ENCODE data around the gene DPP7.

DPP7 gene

GRCh38 chr9:137110911-137111787 is 3.4 kb downstream of the DPP7 start:
- DNase-seq: no peak

GRCh38 chr9:137110147-137110910 is 4.2 kb downstream of the DPP7 start:
- DNase-seq: no peak

- DNase-seq: no peak
Measured at GRCh38 chr9:137109250-137110146, 5.0 kb downstream of the DPP7 start.

GRCh38 chr9:137108608-137109249 is 5.8 kb downstream of the DPP7 start:
- DNase-seq: no peak

GRCh38 chr9:137107982-137108381 is 6.6 kb downstream of the DPP7 start:
- DNase-seq: no peak

- DNase-seq: no peak
Measured at GRCh38 chr9:137107312-137107921, 7.1 kb downstream of the DPP7 start.

GRCh38 chr9:137106662-137107250 is 7.8 kb downstream of the DPP7 start:
- no peak for DNase-seq

GRCh38 chr9:137105814-137106661 is 8.5 kb downstream of the DPP7 start:
- no peak for DNase-seq

- no peak for DNase-seq
Measured at GRCh38 chr9:137103206-137103999, 11.1 kb downstream of the DPP7 start.

- DNase-seq: no peak
Measured at GRCh38 chr9:137099231-137099630, 15.3 kb downstream of the DPP7 start.

GRCh38 chr9:137097761-137098462 is 16.6 kb downstream of the DPP7 start:
- DNase-seq: no peak

- no peak for DNase-seq
Measured at GRCh38 chr9:137096785-137097546, 17.6 kb downstream of the DPP7 start.

GRCh38 chr9:137095664-137096517 is 18.6 kb downstream of the DPP7 start:
- DNase-seq: peak; percentile 46

GRCh38 chr9:137089232-137089947 is 25.1 kb downstream of the DPP7 start:
- DNase-seq: no peak

GRCh38 chr9:137088121-137088520 is 26.4 kb downstream of the DPP7 start:
- no peak for DNase-seq

GRCh38 chr9:137087409-137087925 is 27.1 kb downstream of the DPP7 start:
- DNase-seq: no peak
